Epithelial cell of proximal tubule (primary cell): ENCODE data around the gene ATP4A. TPM values are rescaled to one million over a fixed set of nuclear protein-coding genes. Genes with fewer than 3 reads are reported as not detected.

Experiments used
- DNase-seq: peaks from one replicate; pipeline ENCODE4 v3.0.0-alpha.2; 2011; ENCODE audit warnings: low read depth
- H3K4me3 ChIP-seq: 2 replicates; pipeline ENCODE4 v1.5.1; 2011; ENCODE audit warnings: low read depth, mild to moderate bottlenecking, low read length
- CTCF ChIP-seq: conservative IDR thresholded peaks from 2 replicates; pipeline ENCODE4 v1.5.1; 2012; ENCODE audit warnings: low read depth, mild to moderate bottlenecking, low read length
- total RNA-seq: library from RNA; depleted of rRNA; stranded (reverse); fragments of >200 nt; gene quantifications from 2 replicates; pipeline ENCODE4 v1.2.3, GENCODE V29; 2015

Gene ATP4A
- total RNA-seq, 1 donor from 2014 or later: not detected

GRCh38 chr19:35565016-35565856 is 1.8 kb upstream of the ATP4A start:
- H3K4me3 ChIP-seq: no peak overlapping the region
- no peak for DNase-seq
- TF ChIP-seq CTCF: no peak

- no peak for DNase-seq
- no peak overlapping the region for H3K4me3 ChIP-seq
- TF ChIP-seq CTCF: no peak
Measured at GRCh38 chr19:35562776-35563175, 682 bp downstream of the ATP4A start.

- TF ChIP-seq CTCF: no peak
- DNase-seq: no peak
- H3K4me3 ChIP-seq: no peak overlapping the region
Measured at GRCh38 chr19:35562336-35562735, 1.1 kb downstream of the ATP4A start.

GRCh38 chr19:35561436-35561835 is 2.0 kb downstream of the ATP4A start:
- no peak for TF ChIP-seq CTCF
- H3K4me3 ChIP-seq: no peak overlapping the region
- no peak for DNase-seq

- TF ChIP-seq CTCF: no peak
- DNase-seq: no peak
- H3K4me3 ChIP-seq: no peak overlapping the region
Measured at GRCh38 chr19:35560677-35561076, 2.8 kb downstream of the ATP4A start.

GRCh38 chr19:35560271-35560670 is 3.2 kb downstream of the ATP4A start:
- no peak overlapping the region for H3K4me3 ChIP-seq
- no peak for DNase-seq
- TF ChIP-seq CTCF: no peak

- TF ChIP-seq CTCF: no peak
- no peak overlapping the region for H3K4me3 ChIP-seq
- DNase-seq: no peak
Measured at GRCh38 chr19:35559781-35560180, 3.7 kb downstream of the ATP4A start.
